ENCODE data around the gene ATP6V0A4. TPM values are rescaled to one million over a fixed set of nuclear protein-coding genes. Genes with fewer than 3 reads are reported as not detected.

ATP6V0A4 gene
- total RNA-seq, 1 experiment from 2014 or later = 1.1 TPM

- no peak overlapping the region for H3K4me3 Mint-ChIP-seq
- H3K27me3 Mint-ChIP-seq (ENCODE audit: low read depth) = no peaks in the 10 kb centered on the region; the same call in 1 of the 2 replicates
- H3K27ac Mint-ChIP-seq = no peak overlapping the region
- H3K9me3 Mint-ChIP-seq = peaks cover 12% of the 10 kb centered on the region
- DNase-seq (ENCODE audit: low spot score) = no peak
- ChIA-PET POLR2A (no interaction called here), CTCF (no interaction called here)
- H3K36me3 Mint-ChIP-seq = no peaks in the 10 kb centered on the region
- TF ChIP-seq CDX4 (CRISPR knock-in tag; IDR thresholded peaks at IDR 0.05; ENCODE audit: borderline replicate concordance) = no peak
- no peak for ATAC-seq
- H3K4me1 Mint-ChIP-seq = peaks cover 16% of the 10 kb centered on the region
Measured at GRCh38 chr7:138781004-138781403, 17.0 kb downstream of the ATP6V0A4 start.

GRCh38 chr7:138776166-138776833 lies 21.7 kb downstream of the ATP6V0A4 start:
- ChIA-PET POLR2A (no interaction called here), CTCF (interaction anchor here (1.0 to 1.5 kb wide), 2 partner anchors 18 to 21 kb away, joined by 3 read pairs; partner anchors contain the start of genes ATP6V0A4 and TMEM213)
- Mint-ChIP-seq H3K9me3 (0 out of 2 replicates have a peak, but pooled peaks cover 3% of the 10 kb centered on the region), H3K36me3 (no peaks in the 10 kb centered on the region), H3K27me3 (ENCODE audit: low read depth) (peaks cover 7% of the 10 kb centered on the region), H3K4me3 (no peak overlapping the region), H3K4me1 (peaks cover 28% of the 10 kb centered on the region), H3K27ac (peak overlapping the region; percentile 17; the same call in 1 of the 2 replicates)
- ATAC-seq = no peak
- DNase-seq (ENCODE audit: low spot score) = no peak
- TF ChIP-seq FOXP1 (CRISPR knock-in tag; IDR thresholded peaks at IDR 0.05; ENCODE audit: borderline replicate concordance) (no peak), NFYB (CRISPR knock-in tag; conservative IDR thresholded peaks at IDR 0.05; ENCODE audit: low read depth) (no peak), MYBL2 (CRISPR knock-in tag; IDR thresholded peaks at IDR 0.05) (no peak), NR2C2 (CRISPR knock-in tag; IDR thresholded peaks at IDR 0.05) (no peak), HMGA2 (CRISPR knock-in tag; IDR thresholded peaks at IDR 0.05) (no peak), E2F4 (CRISPR knock-in tag; IDR thresholded peaks at IDR 0.05; ENCODE audit: borderline replicate concordance, low read depth) (no peak)

- H3K27ac Mint-ChIP-seq = no peak overlapping the region
- ATAC-seq = peak; percentile 95
- ChIA-PET CTCF (interaction anchor here (0.5 to 1.8 kb wide), 6 partner anchors 18 to 125 kb away, joined by 3 to 12 read pairs (median 4); partner anchors contain the start of genes ATP6V0A4 and TMEM213), POLR2A (no interaction called here)
- H3K27me3 Mint-ChIP-seq (ENCODE audit: low read depth) = peaks cover 7% of the 10 kb centered on the region
- H3K36me3 Mint-ChIP-seq = no peaks in the 10 kb centered on the region
- H3K4me1 Mint-ChIP-seq = peaks cover 27% of the 10 kb centered on the region
- peak; percentile 77 for DNase-seq (ENCODE audit: low spot score)
- H3K9me3 Mint-ChIP-seq = no peaks in the 10 kb centered on the region
- H3K4me3 Mint-ChIP-seq = no peak overlapping the region
- no peak for TF ChIP-seq MLX (CRISPR knock-in tag; IDR thresholded peaks at IDR 0.05)
- TF ChIP-seq ZNF138 (CRISPR knock-in tag; conservative IDR thresholded peaks at IDR 0.05) = no peak
- TF ChIP-seq SP1 (CRISPR knock-in tag; conservative IDR thresholded peaks at IDR 0.05) = 0 out of 2 replicates have a peak, but pooled peaks have one; percentile 39
- TF ChIP-seq FOXK1 (CRISPR knock-in tag; IDR thresholded peaks at IDR 0.05) = peak; percentile 41; the same call in 1 of the 2 replicates
- TF ChIP-seq ZNF512 (CRISPR knock-in tag; IDR thresholded peaks at IDR 0.05; ENCODE audit: borderline replicate concordance) = no peak
- no peak for TF ChIP-seq STAT6 (CRISPR knock-in tag; conservative IDR thresholded peaks at IDR 0.05; ENCODE audit: low read depth)
- 0 out of 2 replicates have a peak, but pooled peaks have one; percentile 15 for TF ChIP-seq ETV6 (CRISPR knock-in tag; IDR thresholded peaks at IDR 0.05)
- no peak for TF ChIP-seq USF2 (CRISPR knock-in tag; IDR thresholded peaks at IDR 0.05)
- no peak for TF ChIP-seq KAT7 (CRISPR knock-in tag; IDR thresholded peaks at IDR 0.05; ENCODE audit: borderline replicate concordance)
- no peak for TF ChIP-seq CREM (CRISPR knock-in tag; IDR thresholded peaks at IDR 0.05)
- no peak for TF ChIP-seq RELA (CRISPR knock-in tag; IDR thresholded peaks at IDR 0.05; ENCODE audit: borderline replicate concordance)
- TF ChIP-seq ESRRA (CRISPR knock-in tag; IDR thresholded peaks at IDR 0.05; ENCODE audit: borderline replicate concordance) = peak; percentile 95
- TF ChIP-seq FOXP1 (CRISPR knock-in tag; IDR thresholded peaks at IDR 0.05; ENCODE audit: borderline replicate concordance) = no peak
- no peak for TF ChIP-seq E2F5 (CRISPR knock-in tag; IDR thresholded peaks at IDR 0.05)
- no peak for TF ChIP-seq MYBL2 (CRISPR knock-in tag; IDR thresholded peaks at IDR 0.05)
- TF ChIP-seq TEAD1 (CRISPR knock-in tag; IDR thresholded peaks at IDR 0.05) = peak; percentile 49; the same call in 1 of the 2 replicates
- no peak for TF ChIP-seq NR3C1 (CRISPR knock-in tag; conservative IDR thresholded peaks at IDR 0.05; ENCODE audit: low read depth)
Measured at GRCh38 chr7:138773817-138774216, 24.2 kb downstream of the ATP6V0A4 start.
